ENCODE measurements around the gene LRRC14B. TPM values are rescaled to one million over a fixed set of nuclear protein-coding genes. Genes with fewer than 3 reads are reported as not detected.
A peak's percentile ranks its signal among the peaks of the same experiment; 100 is the strongest.
"Not testable (repeated sequence)": the region's sequence is repeated elsewhere in the genome, so short reads cannot be mapped to it uniquely, and the experiment has no call there.

LRRC14B gene
- polyA plus RNA-seq, 1 of the 3 experiments (the other 2 are of a cell fraction), result not detected

DNA sequence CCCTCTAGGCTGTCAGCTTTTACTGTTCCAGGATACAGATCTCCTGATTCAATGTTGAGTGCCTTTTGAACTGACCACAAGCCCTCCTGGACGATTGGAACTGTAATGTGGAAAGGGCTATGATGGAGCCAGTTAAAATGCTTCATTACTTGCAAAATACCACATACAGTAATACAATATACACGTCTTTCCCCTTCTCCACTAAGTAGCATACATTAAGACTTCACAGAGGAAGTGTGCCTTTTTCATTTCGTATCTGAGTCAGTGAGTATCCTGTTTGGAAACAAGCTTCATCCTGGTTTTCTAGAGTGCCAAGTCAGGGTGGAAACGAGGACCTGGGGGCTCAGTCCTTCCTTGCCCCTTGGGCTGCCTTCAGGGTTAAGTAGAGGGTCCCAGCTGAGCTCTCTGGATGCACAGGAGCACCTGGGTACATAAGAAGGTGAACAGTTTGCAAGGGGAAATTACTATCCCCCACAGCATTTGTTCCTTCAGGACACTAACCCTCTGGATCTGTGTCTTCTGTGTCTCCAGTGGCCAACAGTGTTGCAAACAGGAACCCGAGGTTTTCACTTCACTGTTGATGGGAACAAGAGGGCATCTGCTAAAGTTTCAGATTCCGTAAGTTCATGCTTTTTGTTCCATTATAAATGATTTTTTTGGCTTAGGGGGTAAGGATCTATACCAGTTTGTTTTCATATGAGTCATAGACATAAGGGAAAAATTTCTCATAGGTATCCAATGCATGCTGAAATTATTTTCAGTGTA, 31.8 kb downstream of the LRRC14B start:
- Histone ChIP-seq H3K4me2 (peak overlapping the region; percentile 58), H3K79me2 (ENCODE audit: insufficient read depth) (peaks cover 73% of the 10 kb centered on the region), H4K20me1 (ENCODE audit: insufficient read depth) (peaks cover 50% of the 10 kb centered on the region), H3K4me1 (ENCODE audit: control insufficient read depth in 1 of 2, insufficient read depth in 2 of 2, low read depth in 1 of 2, low read length in 1 of 2) (peaks cover 6 to 20% of the 10 kb centered on the region in 2 experiments), H3K36me3 (replicated peaks in 1 of 2; ENCODE audit: control insufficient read depth in 1 of 2, insufficient read depth in 2 of 2, low read length in 1 of 2) (peaks cover 28 to 35% of the 10 kb centered on the region in 2 experiments), H3K27ac (ENCODE audit: low read depth in 2 of 2, low read length in 1 of 2) (peak overlapping the region in 1 of 2 experiments; percentile 35; a peak in 2 of 4 replicates)
- WGBS (ENCODE audit: low lambda C conversion rate), result 70% methylated on average over 6 of the region's 6 CpGs
- DNase-seq; H2AFZ ChIP-seq (ENCODE audit: low read depth); H3F3A ChIP-seq (replicated peaks; ENCODE audit: insufficient read depth); H3K9me3 ChIP-seq; H3K9ac ChIP-seq; CTCF ChIA-PET; H3K4me3 ChIP-seq (ENCODE audit: low read depth in 2 of 2, low read length in 1 of 2); H3K9me2 ChIP-seq; H3K27me3 ChIP-seq (ENCODE audit: insufficient read depth); POLR2A ChIA-PET: not testable (repeated sequence)

DNA sequence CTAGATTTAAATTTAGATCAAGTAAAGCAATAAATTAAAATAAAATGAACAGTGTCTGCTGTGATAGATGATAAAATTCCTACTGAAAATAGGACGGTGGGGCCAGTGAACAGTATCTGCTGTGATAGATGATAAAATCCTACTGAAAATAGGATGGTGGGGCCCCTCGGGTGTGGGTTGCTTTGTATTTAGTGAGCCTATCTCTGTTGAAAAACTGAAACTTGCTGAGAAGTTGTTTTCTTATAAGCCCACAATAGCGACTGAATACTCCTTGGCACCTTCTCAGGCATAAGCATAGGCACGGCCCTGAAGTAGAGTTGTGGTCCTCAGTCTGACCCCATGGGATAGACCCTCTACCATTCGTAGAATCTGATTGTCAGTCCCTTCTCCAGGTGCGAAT, 32.5 kb downstream of the LRRC14B start:
- peaks cover 6 to 20% of the 10 kb centered on the region in 2 experiments for H3K4me1 ChIP-seq (ENCODE audit: control insufficient read depth in 1 of 2, insufficient read depth in 2 of 2, low read depth in 1 of 2, low read length in 1 of 2)
- H3K9me2 ChIP-seq, result no peaks in the 10 kb centered on the region
- H3K4me3 ChIP-seq (ENCODE audit: low read depth in 2 of 2, low read length in 1 of 2), result no peak overlapping the region
- H2AFZ ChIP-seq (ENCODE audit: low read depth), result no peak overlapping the region
- H3F3A ChIP-seq (replicated peaks; ENCODE audit: insufficient read depth), result no peaks in the 10 kb centered on the region
- ChIA-PET POLR2A (no interaction called here), CTCF (no interaction called here)
- H3K79me2 ChIP-seq (ENCODE audit: insufficient read depth), result peaks cover 70% of the 10 kb centered on the region
- peaks cover 50% of the 10 kb centered on the region for H4K20me1 ChIP-seq (ENCODE audit: insufficient read depth)
- H3K9ac ChIP-seq, result no peak overlapping the region
- no peak overlapping the region for H3K27ac ChIP-seq (ENCODE audit: low read depth in 2 of 2, low read length in 1 of 2)
- no peak overlapping the region for H3K4me2 ChIP-seq
- no peak for TF ChIP-seq EP300 (IDR thresholded peaks at IDR 0.05; ENCODE audit: borderline replicate concordance in 1 of 2, low read depth in 1 of 2, low read length in 1 of 2)
- no peak for TF ChIP-seq TCF12 (IDR thresholded peaks at IDR 0.05)
- TF ChIP-seq MEF2A (IDR thresholded peaks at IDR 0.05; ENCODE audit: borderline replicate concordance, low read depth), result no peak
- no peak for TF ChIP-seq POLR2AphosphoS5 (IDR thresholded peaks at IDR 0.05; ENCODE audit: low read depth, low read length)
- TF ChIP-seq CHD2 (IDR thresholded peaks at IDR 0.05; ENCODE audit: low read length, partially characterized antibody), result no peak
- TF ChIP-seq, protein P1, sequence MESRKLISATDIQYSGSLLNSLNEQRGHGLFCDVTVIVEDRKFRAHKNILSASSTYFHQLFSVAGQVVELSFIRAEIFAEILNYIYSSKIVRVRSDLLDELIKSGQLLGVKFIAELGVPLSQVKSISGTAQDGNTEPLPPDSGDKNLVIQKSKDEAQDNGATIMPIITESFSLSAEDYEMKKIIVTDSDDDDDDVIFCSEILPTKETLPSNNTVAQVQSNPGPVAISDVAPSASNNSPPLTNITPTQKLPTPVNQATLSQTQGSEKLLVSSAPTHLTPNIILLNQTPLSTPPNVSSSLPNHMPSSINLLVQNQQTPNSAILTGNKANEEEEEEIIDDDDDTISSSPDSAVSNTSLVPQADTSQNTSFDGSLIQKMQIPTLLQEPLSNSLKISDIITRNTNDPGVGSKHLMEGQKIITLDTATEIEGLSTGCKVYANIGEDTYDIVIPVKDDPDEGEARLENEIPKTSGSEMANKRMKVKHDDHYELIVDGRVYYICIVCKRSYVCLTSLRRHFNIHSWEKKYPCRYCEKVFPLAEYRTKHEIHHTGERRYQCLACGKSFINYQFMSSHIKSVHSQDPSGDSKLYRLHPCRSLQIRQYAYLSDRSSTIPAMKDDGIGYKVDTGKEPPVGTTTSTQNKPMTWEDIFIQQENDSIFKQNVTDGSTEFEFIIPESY (IDR thresholded peaks at IDR 0.05; ENCODE audit: borderline replicate concordance, low read depth), result no peak
- no peak for TF ChIP-seq MXI1 (IDR thresholded peaks at IDR 0.05; ENCODE audit: low read depth, low read length)
- TF ChIP-seq GATA2 (CRISPR knock-in tag; IDR thresholded peaks at IDR 0.05), result no peak
- no peak for TF ChIP-seq TEAD4 (IDR thresholded peaks at IDR 0.05; ENCODE audit: borderline replicate concordance, insufficient read depth)
- no peak for TF ChIP-seq SIN3A (IDR thresholded peaks at IDR 0.05; ENCODE audit: borderline replicate concordance, low read depth, low read length)
- no peak for TF ChIP-seq RCOR1 (IDR thresholded peaks at IDR 0.05; ENCODE audit: low read length)
- TF ChIP-seq, protein P2, sequence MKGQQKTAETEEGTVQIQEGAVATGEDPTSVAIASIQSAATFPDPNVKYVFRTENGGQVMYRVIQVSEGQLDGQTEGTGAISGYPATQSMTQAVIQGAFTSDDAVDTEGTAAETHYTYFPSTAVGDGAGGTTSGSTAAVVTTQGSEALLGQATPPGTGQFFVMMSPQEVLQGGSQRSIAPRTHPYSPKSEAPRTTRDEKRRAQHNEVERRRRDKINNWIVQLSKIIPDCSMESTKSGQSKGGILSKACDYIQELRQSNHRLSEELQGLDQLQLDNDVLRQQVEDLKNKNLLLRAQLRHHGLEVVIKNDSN (IDR thresholded peaks at IDR 0.05; ENCODE audit: borderline replicate concordance, low read depth), result no peak
- TF ChIP-seq, protein P3, sequence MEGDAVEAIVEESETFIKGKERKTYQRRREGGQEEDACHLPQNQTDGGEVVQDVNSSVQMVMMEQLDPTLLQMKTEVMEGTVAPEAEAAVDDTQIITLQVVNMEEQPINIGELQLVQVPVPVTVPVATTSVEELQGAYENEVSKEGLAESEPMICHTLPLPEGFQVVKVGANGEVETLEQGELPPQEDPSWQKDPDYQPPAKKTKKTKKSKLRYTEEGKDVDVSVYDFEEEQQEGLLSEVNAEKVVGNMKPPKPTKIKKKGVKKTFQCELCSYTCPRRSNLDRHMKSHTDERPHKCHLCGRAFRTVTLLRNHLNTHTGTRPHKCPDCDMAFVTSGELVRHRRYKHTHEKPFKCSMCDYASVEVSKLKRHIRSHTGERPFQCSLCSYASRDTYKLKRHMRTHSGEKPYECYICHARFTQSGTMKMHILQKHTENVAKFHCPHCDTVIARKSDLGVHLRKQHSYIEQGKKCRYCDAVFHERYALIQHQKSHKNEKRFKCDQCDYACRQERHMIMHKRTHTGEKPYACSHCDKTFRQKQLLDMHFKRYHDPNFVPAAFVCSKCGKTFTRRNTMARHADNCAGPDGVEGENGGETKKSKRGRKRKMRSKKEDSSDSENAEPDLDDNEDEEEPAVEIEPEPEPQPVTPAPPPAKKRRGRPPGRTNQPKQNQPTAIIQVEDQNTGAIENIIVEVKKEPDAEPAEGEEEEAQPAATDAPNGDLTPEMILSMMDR (IDR thresholded peaks at IDR 0.05), result no peak
- TF ChIP-seq NRF1 (IDR thresholded peaks at IDR 0.05; ENCODE audit: low read depth, low read length), result no peak
- TF ChIP-seq, protein P4, sequence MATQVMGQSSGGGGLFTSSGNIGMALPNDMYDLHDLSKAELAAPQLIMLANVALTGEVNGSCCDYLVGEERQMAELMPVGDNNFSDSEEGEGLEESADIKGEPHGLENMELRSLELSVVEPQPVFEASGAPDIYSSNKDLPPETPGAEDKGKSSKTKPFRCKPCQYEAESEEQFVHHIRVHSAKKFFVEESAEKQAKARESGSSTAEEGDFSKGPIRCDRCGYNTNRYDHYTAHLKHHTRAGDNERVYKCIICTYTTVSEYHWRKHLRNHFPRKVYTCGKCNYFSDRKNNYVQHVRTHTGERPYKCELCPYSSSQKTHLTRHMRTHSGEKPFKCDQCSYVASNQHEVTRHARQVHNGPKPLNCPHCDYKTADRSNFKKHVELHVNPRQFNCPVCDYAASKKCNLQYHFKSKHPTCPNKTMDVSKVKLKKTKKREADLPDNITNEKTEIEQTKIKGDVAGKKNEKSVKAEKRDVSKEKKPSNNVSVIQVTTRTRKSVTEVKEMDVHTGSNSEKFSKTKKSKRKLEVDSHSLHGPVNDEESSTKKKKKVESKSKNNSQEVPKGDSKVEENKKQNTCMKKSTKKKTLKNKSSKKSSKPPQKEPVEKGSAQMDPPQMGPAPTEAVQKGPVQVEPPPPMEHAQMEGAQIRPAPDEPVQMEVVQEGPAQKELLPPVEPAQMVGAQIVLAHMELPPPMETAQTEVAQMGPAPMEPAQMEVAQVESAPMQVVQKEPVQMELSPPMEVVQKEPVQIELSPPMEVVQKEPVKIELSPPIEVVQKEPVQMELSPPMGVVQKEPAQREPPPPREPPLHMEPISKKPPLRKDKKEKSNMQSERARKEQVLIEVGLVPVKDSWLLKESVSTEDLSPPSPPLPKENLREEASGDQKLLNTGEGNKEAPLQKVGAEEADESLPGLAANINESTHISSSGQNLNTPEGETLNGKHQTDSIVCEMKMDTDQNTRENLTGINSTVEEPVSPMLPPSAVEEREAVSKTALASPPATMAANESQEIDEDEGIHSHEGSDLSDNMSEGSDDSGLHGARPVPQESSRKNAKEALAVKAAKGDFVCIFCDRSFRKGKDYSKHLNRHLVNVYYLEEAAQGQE (IDR thresholded peaks at IDR 0.05; ENCODE audit: low read depth, low read length), result no peak
- TF ChIP-seq NFIC (IDR thresholded peaks at IDR 0.05; ENCODE audit: borderline replicate concordance), result no peak
- TF ChIP-seq ELF1 (IDR thresholded peaks at IDR 0.05), result no peak
- no peaks in the 10 kb centered on the region for H3K27me3 ChIP-seq (ENCODE audit: insufficient read depth)
- H3K9me3 ChIP-seq, result no peaks in the 10 kb centered on the region
- no peak for DNase-seq
- peaks cover 34 to 42% of the 10 kb centered on the region in 2 experiments for H3K36me3 ChIP-seq (replicated peaks in 1 of 2; ENCODE audit: control insufficient read depth in 1 of 2, insufficient read depth in 2 of 2, low read length in 1 of 2)
- 90% methylated on average over 6 of the region's 6 CpGs for WGBS (ENCODE audit: low lambda C conversion rate)
